Astrocyte of the cerebellum (primary cell): Measurements from ENCODE around the gene FHOD3.

Experiments
- DNase-seq: peaks from one replicate; pipeline ENCODE4 v3.0.0-alpha.2; 2011; ENCODE audit warnings: low read depth
- H3K4me3 ChIP-seq: 2 replicates; pipeline ENCODE4 v1.5.1; 2011; ENCODE audit warnings: mild to moderate bottlenecking, low read depth, low read length, moderate library complexity
- in situ Hi-C: cut with HindIII; loops from 2 replicates; pipeline ENCODE4 v1.10.0; 2017; ENCODE audit warnings: low sequenced_read_pairs
- TF ChIP-seq, protein P1 (sequence below): IDR thresholded peaks from 2 replicates; pipeline ENCODE4 v1.5.1; 2012; ENCODE audit warnings: low read length, low read depth, moderate library complexity, mild to moderate bottlenecking; ENCODE audit errors: missing control alignments

Gene FHOD3

DNA sequence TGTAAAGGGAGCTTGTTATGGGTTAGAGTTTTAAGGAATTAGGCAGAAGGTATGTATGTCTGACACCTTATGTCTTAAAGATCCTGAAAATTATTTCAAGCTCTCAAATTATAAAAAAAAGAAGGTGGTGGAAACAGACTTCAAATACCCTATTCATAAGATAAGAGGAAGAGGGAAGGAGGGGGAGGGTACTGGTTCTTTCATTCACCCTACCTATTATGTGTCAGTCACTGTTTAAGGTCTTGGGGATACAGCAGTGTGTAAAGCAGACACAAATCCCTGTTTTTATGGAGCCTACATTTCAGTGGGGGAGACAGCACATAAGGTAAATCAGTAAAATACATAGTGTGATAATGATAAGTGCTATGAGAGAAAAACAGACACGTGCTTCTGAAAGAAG lies 184.4 kb downstream of the FHOD3 start:
- TF ChIP-seq, protein P1, sequence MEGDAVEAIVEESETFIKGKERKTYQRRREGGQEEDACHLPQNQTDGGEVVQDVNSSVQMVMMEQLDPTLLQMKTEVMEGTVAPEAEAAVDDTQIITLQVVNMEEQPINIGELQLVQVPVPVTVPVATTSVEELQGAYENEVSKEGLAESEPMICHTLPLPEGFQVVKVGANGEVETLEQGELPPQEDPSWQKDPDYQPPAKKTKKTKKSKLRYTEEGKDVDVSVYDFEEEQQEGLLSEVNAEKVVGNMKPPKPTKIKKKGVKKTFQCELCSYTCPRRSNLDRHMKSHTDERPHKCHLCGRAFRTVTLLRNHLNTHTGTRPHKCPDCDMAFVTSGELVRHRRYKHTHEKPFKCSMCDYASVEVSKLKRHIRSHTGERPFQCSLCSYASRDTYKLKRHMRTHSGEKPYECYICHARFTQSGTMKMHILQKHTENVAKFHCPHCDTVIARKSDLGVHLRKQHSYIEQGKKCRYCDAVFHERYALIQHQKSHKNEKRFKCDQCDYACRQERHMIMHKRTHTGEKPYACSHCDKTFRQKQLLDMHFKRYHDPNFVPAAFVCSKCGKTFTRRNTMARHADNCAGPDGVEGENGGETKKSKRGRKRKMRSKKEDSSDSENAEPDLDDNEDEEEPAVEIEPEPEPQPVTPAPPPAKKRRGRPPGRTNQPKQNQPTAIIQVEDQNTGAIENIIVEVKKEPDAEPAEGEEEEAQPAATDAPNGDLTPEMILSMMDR = no peak
- H3K4me3 ChIP-seq = no peak overlapping the region
- in situ Hi-C loops = no loop called here
- DNase-seq = no peak

DNA sequence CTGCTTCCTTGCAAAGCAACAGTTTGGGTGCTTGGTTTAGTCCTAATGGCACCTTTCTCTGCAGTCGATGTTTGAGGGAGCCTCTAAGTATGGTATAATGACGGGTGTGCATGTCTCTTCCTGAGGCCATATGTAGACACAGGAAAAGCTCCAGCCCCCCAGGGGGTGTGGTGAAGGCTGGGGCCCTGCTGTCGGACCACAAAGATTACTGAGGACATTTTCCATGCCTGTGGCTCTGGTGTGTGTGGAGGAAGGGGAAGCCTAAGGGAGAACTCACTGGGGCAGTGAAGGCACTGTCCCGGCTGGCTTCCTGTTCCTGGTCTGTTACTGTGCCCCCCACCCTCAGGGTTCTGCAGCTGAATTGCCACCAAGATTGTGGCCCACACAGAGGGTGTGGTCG lies 187.1 kb downstream of the FHOD3 start:
- H3K4me3 ChIP-seq = no peak overlapping the region
- in situ Hi-C loops = no loop called here

DNA sequence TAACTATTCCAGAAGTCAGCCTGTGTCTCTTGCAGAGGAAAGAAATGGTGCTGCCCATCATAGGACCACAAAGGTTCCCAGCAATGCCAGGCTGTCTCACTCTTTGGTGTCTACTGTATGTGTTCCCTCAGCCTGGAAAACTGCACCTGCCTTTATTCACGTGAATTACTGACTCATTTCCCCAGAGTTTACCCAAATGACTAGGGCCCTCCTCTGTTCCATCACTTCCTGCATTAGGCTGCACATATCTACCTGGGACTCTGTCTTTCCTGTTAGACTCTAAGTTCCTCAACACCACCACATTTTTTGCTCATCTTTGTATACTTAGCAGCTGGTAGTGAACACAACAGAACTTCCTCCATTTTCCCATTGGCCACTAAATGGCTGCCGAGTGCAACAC lies 188.3 kb downstream of the FHOD3 start:
- TF ChIP-seq, protein P1 = no peak
- H3K4me3 ChIP-seq = no peak overlapping the region
- in situ Hi-C loops = no loop called here
- no peak for DNase-seq

More for the DNA sequence above, 187.1 kb downstream of the FHOD3 start:
- DNase-seq = no peak
- TF ChIP-seq, protein P1 = no peak

DNA sequence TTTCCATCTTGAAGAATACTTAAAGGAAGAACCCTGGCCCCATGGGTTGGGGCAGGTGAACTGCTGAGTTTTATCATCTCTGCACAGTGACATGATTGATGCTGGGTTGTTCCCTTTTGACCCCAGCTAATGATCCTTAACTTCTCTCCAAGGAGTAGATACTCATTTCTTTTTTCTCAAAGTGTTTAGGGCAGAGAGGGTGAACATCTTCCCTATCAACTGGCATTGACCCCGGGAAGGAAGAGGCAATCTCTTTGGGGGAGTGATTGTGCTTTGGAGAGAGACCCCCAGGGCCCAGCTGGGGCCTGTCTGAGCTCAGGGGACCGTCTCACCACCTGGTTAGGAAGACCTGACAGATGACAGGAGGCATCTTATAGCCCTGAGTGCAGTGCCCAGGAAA lies 190.6 kb downstream of the FHOD3 start:
- H3K4me3 ChIP-seq = no peak overlapping the region
- TF ChIP-seq, protein P1 = no peak
- in situ Hi-C loops = no loop called here
- DNase-seq = no peak

DNA sequence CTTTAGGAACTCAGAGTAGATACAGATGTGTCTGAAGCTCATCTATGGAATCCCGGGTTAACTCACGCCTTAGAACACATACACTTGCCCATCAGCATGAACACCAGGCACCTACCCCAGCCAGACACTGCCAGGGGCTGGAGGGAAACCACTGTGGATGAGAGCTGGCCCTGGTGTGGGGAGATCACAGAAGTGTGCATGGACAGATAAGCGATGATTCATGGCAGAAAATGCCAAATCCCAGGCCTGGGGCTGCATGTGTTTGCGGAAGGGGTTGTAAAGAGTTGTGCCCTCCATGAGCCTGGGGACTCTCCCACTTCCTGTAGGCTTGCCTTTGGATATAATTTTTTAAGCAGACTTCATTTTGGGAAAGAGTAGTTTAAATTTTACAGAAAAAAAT lies 193.4 kb downstream of the FHOD3 start:
- H3K4me3 ChIP-seq = no peak overlapping the region
- DNase-seq = no peak
- in situ Hi-C loops = no loop called here
- TF ChIP-seq, protein P1 = no peak

DNA sequence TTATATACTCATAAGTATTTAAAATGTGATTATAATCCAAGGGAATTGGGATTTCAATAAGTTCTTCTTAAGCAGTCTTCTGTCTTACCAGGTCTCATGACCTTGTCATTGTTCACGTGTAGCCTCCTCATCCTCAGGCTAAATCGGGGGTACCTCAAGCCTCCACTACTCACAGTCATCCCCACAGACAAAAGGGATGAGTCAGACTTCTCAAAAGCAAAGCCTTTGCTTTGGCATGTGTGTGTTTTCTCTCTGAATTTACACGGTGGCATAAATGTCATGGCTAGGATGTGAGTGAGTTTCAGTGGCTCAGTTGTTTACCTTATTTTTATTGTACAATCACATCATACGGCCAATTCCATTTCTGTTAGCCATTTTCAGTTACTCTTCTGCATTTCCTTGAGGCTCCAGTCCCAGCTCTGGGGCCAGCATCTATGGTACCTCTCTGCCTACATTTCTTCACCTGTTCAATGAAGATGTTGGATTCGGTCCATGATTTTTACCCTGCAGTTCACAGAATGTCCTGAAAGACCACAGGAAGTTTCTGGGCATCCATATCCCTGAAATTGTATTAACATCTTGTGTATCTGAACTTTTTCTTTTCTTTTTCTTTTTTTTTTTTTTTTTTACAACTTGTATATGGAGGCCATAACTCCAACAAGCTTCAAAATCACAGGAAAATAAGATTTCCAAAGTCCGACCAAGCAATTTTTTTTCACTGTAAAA lies 195.3 kb downstream of the FHOD3 start:
- no peak for DNase-seq
- TF ChIP-seq, protein P1 = no peak
- H3K4me3 ChIP-seq = no peak overlapping the region
- in situ Hi-C loops = no loop called here
